GM12891 (cell line): Measurements from ENCODE around the gene NHERF1.

Experiments
- PAX5 ChIP-seq: IDR thresholded peaks from 2 replicates; pipeline ENCODE4 v1.6.1; 2011; ENCODE audit warnings: low read length, moderate library complexity, mild to moderate bottlenecking; ENCODE audit not compliant: insufficient read depth, severe bottlenecking
- POLR2A ChIP-seq: IDR thresholded peaks from 2 replicates; pipeline ENCODE4 v1.6.1; 2011; ENCODE audit warnings: low read depth, low read length, control low read depth
- POLR2AphosphoS5 ChIP-seq: IDR thresholded peaks from 2 replicates; pipeline ENCODE4 v1.6.1; 2011; ENCODE audit warnings: low read depth, low read length, control low read depth
- POU2F2 ChIP-seq: IDR thresholded peaks from 2 replicates; pipeline ENCODE4 v1.6.1; 2011; ENCODE audit warnings: low read depth, mild to moderate bottlenecking, control low read depth, low read length, moderate library complexity
- SPI1 ChIP-seq: IDR thresholded peaks from 2 replicates; pipeline ENCODE4 v1.6.1; 2011; ENCODE audit warnings: low read depth, low read length, control low read depth
- TAF1 ChIP-seq: IDR thresholded peaks from 2 replicates; pipeline ENCODE4 v1.6.1; 2011; ENCODE audit warnings: low read depth, low read length, control low read depth

DNA sequence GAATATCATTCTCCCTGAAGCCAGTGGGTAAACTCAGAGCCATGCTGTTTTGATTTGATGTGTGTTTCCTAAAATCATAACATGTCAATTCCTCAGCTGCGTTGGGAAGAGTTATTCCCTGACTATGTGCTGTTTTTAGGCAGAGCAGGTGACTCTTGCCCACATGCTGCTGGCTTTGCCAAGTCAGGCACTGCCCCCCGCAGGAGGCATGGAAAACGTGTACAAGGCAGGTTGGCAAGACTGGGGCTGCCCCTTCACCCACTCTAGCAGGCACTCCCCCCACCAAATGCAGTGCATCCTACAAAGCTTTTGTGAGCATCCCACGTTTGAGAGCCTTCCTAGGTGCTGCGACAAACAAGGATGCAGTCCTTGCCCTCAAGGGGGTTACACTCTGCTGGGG, 66.0 kb downstream of the NHERF1 start:
- TF ChIP-seq POLR2AphosphoS5 (no peak), POLR2A (no peak), TAF1 (no peak), SPI1 (no peak), POU2F2 (no peak), PAX5 (no peak)
